GM18858 (cell line): ENCODE results near the gene TOP2A.

ENCODE experiments used
- ATAC-seq: cut with Tn5 transposase; IDR thresholded peaks from one replicate; pipeline ENCODE4 v1.9.1; 2021; ENCODE audit not compliant: unreplicated experiment

Gene TOP2A

GRCh38 chr17:40452921-40453378 is 35.3 kb upstream of the TOP2A start:
- ATAC-seq, result no peak

- ATAC-seq, result no peak
Observed at GRCh38 chr17:40452216-40452787, 34.6 kb upstream of the TOP2A start.

GRCh38 chr17:40451420-40451819 is 33.7 kb upstream of the TOP2A start:
- no peak for ATAC-seq

GRCh38 chr17:40450175-40450574 is 32.5 kb upstream of the TOP2A start:
- no peak for ATAC-seq

GRCh38 chr17:40448639-40449261 is 31.1 kb upstream of the TOP2A start:
- ATAC-seq, result no peak

GRCh38 chr17:40448213-40448638 is 30.5 kb upstream of the TOP2A start:
- ATAC-seq, result no peak

- ATAC-seq, result no peak
Observed at GRCh38 chr17:40447806-40448205, 30.1 kb upstream of the TOP2A start.

- no peak for ATAC-seq
Observed at GRCh38 chr17:40447148-40447644, 29.5 kb upstream of the TOP2A start.

GRCh38 chr17:40445751-40446468 is 28.2 kb upstream of the TOP2A start:
- ATAC-seq, result no peak

- ATAC-seq, result no peak
Observed at GRCh38 chr17:40443988-40444899, 26.5 kb upstream of the TOP2A start.

GRCh38 chr17:40443196-40443987 is 25.7 kb upstream of the TOP2A start, which contains the start of gene IGFBP4:
IGFBP4 (plus strand) TSS chr17:40443450; CDS start chr17:40443736, 286 bp downstream.
- ATAC-seq, result no peak

- no peak for ATAC-seq
Observed at GRCh38 chr17:40442392-40443195, 24.9 kb upstream of the TOP2A start.

- no peak for ATAC-seq
Observed at GRCh38 chr17:40440166-40440565, 22.5 kb upstream of the TOP2A start.

- no peak for ATAC-seq
Observed at GRCh38 chr17:40437095-40437732, 19.5 kb upstream of the TOP2A start.

- ATAC-seq, result no peak
Observed at GRCh38 chr17:40436636-40437035, 18.9 kb upstream of the TOP2A start.

- no peak for ATAC-seq
Observed at GRCh38 chr17:40433551-40434415, 16.1 kb upstream of the TOP2A start.

GRCh38 chr17:40432864-40433528 is 15.3 kb upstream of the TOP2A start:
- no peak for ATAC-seq
